ENCODE data around the gene IL1RAPL2. TPM values are rescaled to one million over a fixed set of nuclear protein-coding genes. Genes with fewer than 3 reads are reported as not detected.

The IL1RAPL2 gene
- total and polyA plus RNA-seq, 2 of the 8 experiments (the other 6 are each of a cell fraction or from before 2014, with no cell fraction given): 0.20 to 1.3 TPM

DNA sequence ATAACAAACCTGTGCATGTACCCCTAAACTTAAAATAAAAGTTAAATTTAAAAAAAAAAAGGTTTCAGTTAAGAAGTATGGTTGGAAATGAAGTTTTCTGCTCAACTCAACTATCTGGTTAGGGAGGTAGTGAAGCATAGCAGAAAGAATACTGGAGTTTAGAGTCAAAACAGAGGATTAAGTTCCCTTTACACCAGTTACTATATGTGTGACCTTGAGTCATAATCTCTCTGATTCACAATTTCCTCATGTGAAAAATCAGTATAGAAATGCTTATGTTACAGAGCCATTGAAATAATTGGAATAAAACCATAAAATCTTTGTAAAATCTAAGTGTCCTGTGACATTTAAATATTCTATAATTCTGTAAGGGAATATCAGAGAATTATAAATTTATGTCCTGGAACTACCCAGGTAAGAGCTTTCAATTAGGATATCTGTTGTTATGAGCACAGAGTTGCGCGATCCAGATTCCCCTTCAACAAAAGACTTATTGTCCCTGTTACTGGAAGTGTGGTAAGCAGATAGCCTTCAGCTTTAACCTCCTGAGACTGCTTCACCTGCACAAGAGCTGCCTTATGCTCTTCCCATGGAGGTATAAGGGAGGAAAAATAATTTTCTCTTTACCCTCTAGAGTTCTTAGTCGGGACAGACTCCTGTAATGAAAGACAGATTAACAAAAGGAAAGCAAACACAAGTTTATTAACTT is 1052.5 kb downstream of the IL1RAPL2 start (continued):
- TF ChIP-seq HDAC2 (IDR thresholded peaks at IDR 0.05; ENCODE audit: borderline replicate concordance in 1 of 2, low read depth in 2 of 2, low read length in 2 of 2): no peak
- TF ChIP-seq CREB1 (IDR thresholded peaks at IDR 0.05): no peak
- TF ChIP-seq EZH2 (IDR thresholded peaks at IDR 0.05; ENCODE audit: low read depth, low read length, severe bottlenecking): no peak
- no peak for TF ChIP-seq TCF12 (IDR thresholded peaks at IDR 0.05; ENCODE audit: low read depth, low read length)
- TF ChIP-seq ASH2L (IDR thresholded peaks at IDR 0.05; ENCODE audit: low read length): no peak
- no peak for TF ChIP-seq YY1 (IDR thresholded peaks at IDR 0.05; ENCODE audit: low read depth, low read length)
- no peak for TF ChIP-seq GTF2F1 (IDR thresholded peaks at IDR 0.05; ENCODE audit: borderline replicate concordance, low read depth, low read length)
- TF ChIP-seq RBBP5 (IDR thresholded peaks at IDR 0.05; ENCODE audit: borderline replicate concordance, low read depth, low read length): no peak
- TF ChIP-seq HDAC6 (IDR thresholded peaks at IDR 0.05; ENCODE audit: low read depth, low read length): no peak
- no peak for TF ChIP-seq TBP (IDR thresholded peaks at IDR 0.05; ENCODE audit: low read depth, low read length)

Data from H1 (cell line).